A673 (cell line): ENCODE measurements around the gene HSDL2.

Experiments used
- EZH2 ChIP-seq: fragments of 200-600 bp; sonication (generic); IDR thresholded peaks from 2 replicates; pipeline ENCODE4 v1.6.1; 2017; ENCODE audit warnings: borderline replicate concordance, low read depth, mild to moderate bottlenecking, mixed read lengths, antibody characterized with exemption, low read length; ENCODE audit not compliant: poor library complexity, severe bottlenecking
- TF ChIP-seq, protein P1 (sequence below): fragments of 300-800, 200-600 bp; sonication (generic); conservative IDR thresholded peaks from 2 replicates; pipeline ENCODE4 v1.5.1; 2017; ENCODE audit warnings: low read depth, mild to moderate bottlenecking, antibody characterized with exemption, low read length, moderate library complexity, mixed read lengths

DNA sequence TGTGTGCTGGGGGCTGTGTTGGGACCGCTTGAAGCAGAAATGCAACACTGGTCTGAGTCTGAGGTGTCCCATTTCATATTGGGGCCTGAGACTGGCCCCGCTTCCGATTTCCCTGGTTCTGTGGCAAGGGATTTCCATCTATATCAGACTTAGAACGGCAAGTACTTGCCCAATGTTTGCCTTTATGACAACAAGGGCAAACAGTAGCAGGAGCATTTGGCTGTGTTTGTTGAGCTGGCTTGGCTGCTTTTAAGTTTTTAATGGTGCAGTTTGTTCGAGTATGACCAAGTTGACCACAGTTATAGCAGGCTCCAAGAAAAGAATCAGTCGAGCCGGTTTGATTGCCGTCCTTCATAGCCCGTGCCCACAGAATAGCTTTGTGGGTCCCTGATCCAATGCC, 17.0 kb downstream of the HSDL2 start:
- TF ChIP-seq, protein P1, sequence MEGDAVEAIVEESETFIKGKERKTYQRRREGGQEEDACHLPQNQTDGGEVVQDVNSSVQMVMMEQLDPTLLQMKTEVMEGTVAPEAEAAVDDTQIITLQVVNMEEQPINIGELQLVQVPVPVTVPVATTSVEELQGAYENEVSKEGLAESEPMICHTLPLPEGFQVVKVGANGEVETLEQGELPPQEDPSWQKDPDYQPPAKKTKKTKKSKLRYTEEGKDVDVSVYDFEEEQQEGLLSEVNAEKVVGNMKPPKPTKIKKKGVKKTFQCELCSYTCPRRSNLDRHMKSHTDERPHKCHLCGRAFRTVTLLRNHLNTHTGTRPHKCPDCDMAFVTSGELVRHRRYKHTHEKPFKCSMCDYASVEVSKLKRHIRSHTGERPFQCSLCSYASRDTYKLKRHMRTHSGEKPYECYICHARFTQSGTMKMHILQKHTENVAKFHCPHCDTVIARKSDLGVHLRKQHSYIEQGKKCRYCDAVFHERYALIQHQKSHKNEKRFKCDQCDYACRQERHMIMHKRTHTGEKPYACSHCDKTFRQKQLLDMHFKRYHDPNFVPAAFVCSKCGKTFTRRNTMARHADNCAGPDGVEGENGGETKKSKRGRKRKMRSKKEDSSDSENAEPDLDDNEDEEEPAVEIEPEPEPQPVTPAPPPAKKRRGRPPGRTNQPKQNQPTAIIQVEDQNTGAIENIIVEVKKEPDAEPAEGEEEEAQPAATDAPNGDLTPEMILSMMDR: no peak
- TF ChIP-seq EZH2: no peak
